HG03064 (cell line): ENCODE data around the gene KRTAP19-8.

Experiments
- ATAC-seq: cut with Tn5 transposase; IDR thresholded peaks from one replicate; pipeline ENCODE4 v1.9.1; 2021; ENCODE audit warnings: low read depth; ENCODE audit not compliant: unreplicated experiment

Gene KRTAP19-8, protein sequence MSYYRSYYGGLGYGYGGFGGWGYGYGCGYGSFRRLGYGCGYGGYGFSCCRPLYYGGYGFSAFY

DNA sequence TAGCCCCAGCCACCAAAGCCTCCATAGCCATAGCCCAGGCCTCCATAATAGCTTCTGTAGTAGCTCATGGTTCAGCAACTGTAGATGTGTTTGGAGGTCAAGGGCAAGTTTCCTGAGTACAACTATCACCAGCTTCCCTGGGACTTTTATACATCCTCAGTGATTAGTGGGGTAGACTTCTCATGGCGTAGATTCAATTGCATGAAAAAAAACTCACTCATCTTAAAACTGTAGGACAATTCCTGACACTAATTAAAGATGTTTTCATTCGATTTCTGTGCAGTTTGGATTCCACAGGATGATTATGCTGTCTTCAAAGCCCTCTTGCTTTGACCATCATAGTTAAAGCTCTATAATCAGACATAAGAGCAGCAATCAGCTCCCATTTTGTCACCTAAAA, at the start of gene KRTAP19-8:
Gene KRTAP19-8, minus strand, starts transcription at position 101 of the 400 bp plus-strand sequence. Its CDS starts 33 bp downstream, at position 68.
- ATAC-seq: no peak

GRCh38 chr21:31087639-31088473, 49.6 kb upstream of the KRTAP19-8 start:
- no peak for ATAC-seq

- ATAC-seq: no peak
These were observed 46.4 kb upstream of the KRTAP19-8 start for GRCh38 chr21:31084689-31085088.

DNA sequence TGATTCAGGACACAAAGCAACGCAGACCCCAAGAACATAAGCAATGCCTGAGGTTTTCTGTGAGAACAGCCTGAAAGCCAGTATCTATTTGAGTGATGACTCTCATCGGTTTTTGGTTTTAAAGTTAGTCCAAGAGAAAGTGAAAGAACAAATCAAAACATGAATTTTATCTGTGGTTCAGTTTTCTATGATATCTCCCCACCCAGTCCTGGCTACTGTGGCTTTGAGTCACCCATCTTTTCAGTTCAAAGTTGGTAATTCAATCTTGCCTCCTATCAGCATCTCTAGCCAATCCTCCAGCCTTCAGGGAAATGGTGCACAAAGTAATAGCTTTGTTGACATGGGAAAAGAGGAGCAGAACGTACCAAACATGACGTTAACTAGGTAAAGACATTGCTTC, 40.5 kb upstream of the KRTAP19-8 start:
- ATAC-seq: peak; percentile 75

DNA sequence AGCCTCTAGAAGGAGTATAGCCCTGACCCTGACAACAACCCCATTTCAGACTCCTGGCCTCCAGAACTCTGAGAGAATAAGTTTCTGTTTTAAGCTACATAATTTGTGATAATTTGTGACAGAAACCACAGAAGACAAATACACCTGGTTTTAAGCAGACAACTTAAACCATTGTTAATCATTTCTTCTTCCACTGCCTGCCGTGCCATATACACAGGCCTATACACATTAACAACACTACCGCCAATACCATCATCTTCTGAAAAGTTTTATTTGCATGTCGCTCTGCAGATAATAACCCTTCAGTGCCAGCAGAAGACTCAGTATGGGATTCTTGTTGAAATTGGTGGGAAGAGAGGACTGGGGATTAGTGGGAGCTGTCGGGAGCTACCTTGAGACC, 39.9 kb upstream of the KRTAP19-8 start:
- ATAC-seq: peak; percentile 23

- ATAC-seq: no peak
These were observed 37.6 kb upstream of the KRTAP19-8 start for GRCh38 chr21:31075848-31076247.

- no peak for ATAC-seq
These were observed 34.3 kb upstream of the KRTAP19-8 start for GRCh38 chr21:31072533-31072932.

DNA sequence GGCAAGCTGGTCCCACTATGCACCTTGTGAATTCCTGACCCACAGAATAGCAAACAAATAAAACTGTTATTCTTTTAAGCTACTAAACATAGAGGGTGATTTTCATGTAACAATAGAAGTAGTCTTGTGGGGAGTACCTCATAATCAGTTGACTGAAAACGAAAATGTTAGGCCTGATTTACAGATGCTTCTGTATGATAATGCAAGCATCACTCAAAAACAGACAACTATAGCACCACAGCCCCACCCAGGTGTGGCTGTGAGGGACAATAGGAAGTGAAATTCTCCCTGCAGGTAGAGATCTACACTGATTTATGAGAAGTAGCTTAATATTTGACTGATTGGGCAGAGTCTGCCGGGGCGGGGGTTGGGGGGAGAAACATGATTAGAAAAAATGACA, 26.5 kb upstream of the KRTAP19-8 start:
- ATAC-seq: no peak

DNA sequence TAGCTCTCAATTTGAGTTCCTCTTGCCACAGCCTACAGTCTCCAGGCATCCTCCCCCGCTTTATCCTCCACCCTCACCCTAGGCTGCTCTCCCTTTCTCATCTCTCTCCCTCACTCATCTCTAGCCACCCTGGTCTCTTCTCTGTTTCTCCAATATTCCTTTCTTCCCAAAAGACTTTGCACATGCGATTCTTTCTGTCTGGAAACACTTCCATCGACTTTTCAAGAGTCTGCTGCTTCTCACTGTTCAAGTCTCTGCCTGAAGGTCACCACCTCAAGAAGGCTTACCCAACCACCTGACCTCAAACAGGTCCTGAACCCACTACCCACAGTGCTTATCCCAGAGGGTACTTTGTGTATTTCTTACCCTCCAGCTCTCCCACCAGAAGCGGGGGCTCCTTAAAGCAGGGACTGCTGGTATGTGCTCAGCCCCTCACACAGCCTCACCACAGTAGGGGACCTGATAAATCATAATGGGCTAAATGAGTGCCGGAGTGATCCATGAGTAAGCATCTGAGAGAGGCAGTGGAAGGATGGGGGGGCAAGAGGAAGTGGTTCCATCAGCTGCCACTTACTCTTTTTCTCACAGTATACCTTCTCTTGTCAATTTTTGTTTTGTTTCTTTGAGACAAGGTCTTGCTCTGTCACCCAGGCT, 14.3 kb upstream of the KRTAP19-8 start:
- ATAC-seq: no peak

GRCh38 chr21:31050577-31051157, 12.4 kb upstream of the KRTAP19-8 start:
- no peak for ATAC-seq

- no peak for ATAC-seq
These were observed 7.6 kb upstream of the KRTAP19-8 start for GRCh38 chr21:31045841-31046240.

DNA sequence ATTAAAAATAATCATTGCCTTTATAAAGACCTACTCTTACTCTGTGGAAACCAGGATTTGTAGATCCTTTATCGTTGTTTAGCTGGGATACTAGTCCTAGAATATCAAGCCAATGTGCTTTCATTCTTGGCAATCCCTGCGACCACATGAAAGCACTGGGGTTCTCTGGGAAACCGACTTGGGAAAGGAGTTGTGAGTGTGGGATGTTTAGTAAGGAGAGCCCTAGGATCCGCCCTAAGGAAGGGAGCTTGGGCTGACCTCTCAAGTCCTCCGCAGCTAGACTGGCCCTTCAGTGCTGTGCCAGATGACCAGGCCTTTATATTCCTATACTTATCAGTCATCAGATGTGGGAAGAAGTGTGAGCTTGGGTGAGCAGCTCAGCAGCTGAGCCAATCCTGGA, 5.2 kb upstream of the KRTAP19-8 start:
- ATAC-seq: no peak

GRCh38 chr21:31042080-31042464, 3.8 kb upstream of the KRTAP19-8 start:
- no peak for ATAC-seq

GRCh38 chr21:31041295-31042079, 3.2 kb upstream of the KRTAP19-8 start:
- ATAC-seq: no peak

GRCh38 chr21:31034378-31034777, 3.9 kb downstream of the KRTAP19-8 start:
- ATAC-seq: no peak

- peak; percentile 94 for ATAC-seq
These were observed 7.7 kb downstream of the KRTAP19-8 start for GRCh38 chr21:31030367-31031106.

DNA sequence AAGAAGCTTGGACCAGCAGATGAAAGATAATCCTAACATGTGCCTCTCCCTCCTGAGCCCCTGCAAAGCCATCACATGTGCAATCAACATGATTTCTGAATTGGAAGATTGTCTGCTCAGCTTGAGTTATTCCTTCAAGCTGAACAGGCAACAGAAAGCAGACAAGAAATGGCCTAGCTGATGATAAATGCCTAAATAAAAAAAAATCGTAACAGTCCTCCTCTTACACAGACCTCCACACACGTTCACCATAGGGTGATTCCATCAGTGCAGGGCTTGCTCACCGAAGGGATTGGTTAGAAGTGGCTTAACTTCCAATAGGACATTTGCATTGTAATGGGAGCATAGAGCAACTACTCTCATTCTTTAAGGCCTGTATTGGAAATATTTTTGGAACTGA, 14.6 kb downstream of the KRTAP19-8 start:
- no peak for ATAC-seq

- ATAC-seq: no peak
These were observed 16.0 kb downstream of the KRTAP19-8 start for GRCh38 chr21:31022306-31022705.

GRCh38 chr21:31018232-31018631, 20.0 kb downstream of the KRTAP19-8 start:
- no peak for ATAC-seq

- no peak for ATAC-seq
These were observed 23.4 kb downstream of the KRTAP19-8 start for GRCh38 chr21:31014891-31015290.
